ENCODE measurements around the gene VPS37C. TPM values are rescaled to one million over a fixed set of nuclear protein-coding genes. Genes with fewer than 3 reads are reported as not detected.

VPS37C gene
- total and polyA plus RNA-seq, 4 donors: 14.8 to 35.8 (median 22.3) TPM

GRCh38 chr11:61109671-61110070 is 51.6 kb downstream of the VPS37C start:
- no peak for DNase-seq
- Histone ChIP-seq H3K27me3 (ENCODE audit: control insufficient read depth in 3 of 3, insufficient read depth in 3 of 3, low read length in 2 of 3) (no peaks in the 10 kb centered on the region), H3K4me3 (no peak overlapping the region), H3K4me1 (ENCODE audit: control insufficient read depth in 5 of 5, insufficient read depth in 5 of 5, low read length in 5 of 5) (no peaks in the 10 kb centered on the region), H3K9me3 (ENCODE audit: control insufficient read depth in 4 of 4, insufficient read depth in 3 of 4, low read length in 3 of 4) (no peaks in the 10 kb centered on the region), H3K36me3 (ENCODE audit: control insufficient read depth in 4 of 4, insufficient read depth in 4 of 4, low read length in 4 of 4) (no peaks in the 10 kb centered on the region), H3K27ac (ENCODE audit: low read depth in 1 of 2, low read length in 1 of 2) (no peak overlapping the region), H3K9ac (ENCODE audit: insufficient read depth in 1 of 2, low read length in 2 of 2) (no peak overlapping the region)
- WGBS, 2 donors: 83 to 91% methylated on average over 8 of the region's 8 CpGs
- no peak for ATAC-seq (ENCODE audit: insufficient read depth, low FRiP score)
- TF ChIP-seq CTCF (IDR thresholded peaks at IDR 0.05; ENCODE audit: control extremely low read depth, extremely low read depth): no peak

- no peak overlapping the region for H3K27ac ChIP-seq (ENCODE audit: low read depth in 1 of 2, low read length in 1 of 2)
- H3K4me1 ChIP-seq (ENCODE audit: control insufficient read depth in 5 of 5, insufficient read depth in 5 of 5, low read length in 5 of 5): no peaks in the 10 kb centered on the region
- DNase-seq (no peak), ATAC-seq (ENCODE audit: insufficient read depth, low FRiP score) (no peak)
- H3K27me3 ChIP-seq (ENCODE audit: control insufficient read depth in 3 of 3, insufficient read depth in 3 of 3, low read length in 2 of 3): no peaks in the 10 kb centered on the region
- WGBS, 2 donors: 90 to 91% methylated on average over 15 of the region's 15 CpGs
- H3K9me3 ChIP-seq (ENCODE audit: control insufficient read depth in 4 of 4, insufficient read depth in 3 of 4, low read length in 3 of 4): no peaks in the 10 kb centered on the region
- no peaks in the 10 kb centered on the region for H3K36me3 ChIP-seq (ENCODE audit: control insufficient read depth in 4 of 4, insufficient read depth in 4 of 4, low read length in 4 of 4)
- no peak overlapping the region for H3K4me3 ChIP-seq
- no peak overlapping the region for H3K9ac ChIP-seq (ENCODE audit: insufficient read depth in 1 of 2, low read length in 2 of 2)
- TF ChIP-seq CTCF (IDR thresholded peaks at IDR 0.05; ENCODE audit: control extremely low read depth, extremely low read depth): no peak
These were observed 52.2 kb downstream of the VPS37C start for GRCh38 chr11:61108847-61109585.

- Histone ChIP-seq H3K9ac (ENCODE audit: insufficient read depth in 1 of 2, low read length in 2 of 2) (no peak overlapping the region), H3K9me3 (ENCODE audit: control insufficient read depth in 4 of 4, insufficient read depth in 3 of 4, low read length in 3 of 4) (no peaks in the 10 kb centered on the region), H3K4me3 (no peak overlapping the region), H3K27me3 (ENCODE audit: control insufficient read depth in 3 of 3, insufficient read depth in 3 of 3, low read length in 2 of 3) (no peaks in the 10 kb centered on the region), H3K27ac (ENCODE audit: low read depth in 1 of 2, low read length in 1 of 2) (no peak overlapping the region), H3K4me1 (ENCODE audit: control insufficient read depth in 5 of 5, insufficient read depth in 5 of 5, low read length in 5 of 5) (no peaks in the 10 kb centered on the region), H3K36me3 (ENCODE audit: control insufficient read depth in 4 of 4, insufficient read depth in 4 of 4, low read length in 4 of 4) (no peaks in the 10 kb centered on the region)
- DNase-seq (no peak), ATAC-seq (ENCODE audit: insufficient read depth, low FRiP score) (no peak)
- no peak for TF ChIP-seq CTCF (IDR thresholded peaks at IDR 0.05; ENCODE audit: control extremely low read depth, extremely low read depth)
- WGBS, 2 donors: 90% methylated on average over 3 of the region's 3 CpGs
These were observed 53.3 kb downstream of the VPS37C start for GRCh38 chr11:61107888-61108287.

Measured in lung (tissue), 12 donors.